Fibroblast of lung (primary cell): Measurements from ENCODE around the gene FAM193A. TPM values are rescaled to one million over a fixed set of nuclear protein-coding genes. Genes with fewer than 3 reads are reported as not detected.
"Not testable (repeated sequence)": the region's sequence is repeated elsewhere in the genome, so short reads cannot be mapped to it uniquely, and the experiment has no call there.

Experiments
- DNase-seq, 2 donors: peaks; one replicate each; pipeline versions ENCODE4 v3.0.0 to v3.0.0-alpha.2; 2010; ENCODE audit warnings: low read depth in 2 of 2
- H2AFZ ChIP-seq: 2 replicates; pipeline ENCODE4 v1.5.1; 2012; ENCODE audit warnings: low read length, control low read depth, inconsistent platforms
- H3K27ac ChIP-seq: 2 replicates; pipeline ENCODE4 v1.5.1; 2011; ENCODE audit warnings: low read length, control low read depth; ENCODE audit not compliant: insufficient read depth
- H3K27me3 ChIP-seq: 2 replicates; pipeline ENCODE4 v1.5.1; 2011; ENCODE audit warnings: mild to moderate bottlenecking, low read length; ENCODE audit not compliant: control insufficient read depth, insufficient read depth
- H3K36me3 ChIP-seq: 2 replicates; pipeline ENCODE4 v1.5.1; 2011; ENCODE audit warnings: low read length; ENCODE audit not compliant: control insufficient read depth, insufficient read depth
- H3K4me1 ChIP-seq: 2 replicates; pipeline ENCODE4 v1.5.1; 2011; ENCODE audit warnings: low read length; ENCODE audit not compliant: control insufficient read depth, insufficient read depth; ENCODE audit errors: extremely low read depth
- H3K4me2 ChIP-seq: 2 replicates; pipeline ENCODE4 v1.5.1; 2011; ENCODE audit warnings: low read length, control low read depth; ENCODE audit not compliant: insufficient read depth; ENCODE audit errors: extremely low read depth
- H3K4me3 ChIP-seq, 4 experiments: fragments of 200-600 bp in 1 of 4; sonication (generic) in 1 of 4; replicated peaks in 1 of 4; 2 replicates each; pipeline ENCODE4 v1.5.1; 2011 to 2016; ENCODE audit warnings: low read length in 4 of 4, low read depth in 3 of 4, mild to moderate bottlenecking in 3 of 4, control low read depth in 2 of 4, inconsistent platforms in 1 of 4, mixed read lengths in 1 of 4; ENCODE audit not compliant: insufficient read depth in 1 of 4; ENCODE audit errors: control extremely low read depth in 1 of 4
- H3K79me2 ChIP-seq: 2 replicates; pipeline ENCODE4 v1.5.1; 2012; ENCODE audit warnings: mild to moderate bottlenecking, low read length, inconsistent platforms; ENCODE audit not compliant: control insufficient read depth, insufficient read depth
- H3K9ac ChIP-seq: 2 replicates; pipeline ENCODE4 v1.5.1; 2011; ENCODE audit warnings: mild to moderate bottlenecking, low read length, control low read depth; ENCODE audit not compliant: insufficient read depth
- H3K9me3 ChIP-seq: 2 replicates; pipeline ENCODE4 v1.5.1; 2012; ENCODE audit warnings: low read depth, low read length; ENCODE audit not compliant: control insufficient read depth, insufficient read depth
- H4K20me1 ChIP-seq: 2 replicates; pipeline ENCODE4 v1.5.1; 2011; ENCODE audit warnings: low read length; ENCODE audit not compliant: control insufficient read depth, insufficient read depth; ENCODE audit errors: extremely low read depth
- CTCF ChIP-seq, 2 donors: IDR thresholded peaks in 1 of 2; conservative IDR thresholded peaks in 1 of 2; 1 replicate in 1 of 2; 2 replicates in 1 of 2; pipeline ENCODE4 v1.5.1; 2011 to 2012; ENCODE audit warnings: low read length in 2 of 2, control low read depth in 1 of 2, inconsistent platforms in 1 of 2, low read depth in 1 of 2, mild to moderate bottlenecking in 1 of 2
- EZH2 ChIP-seq: IDR thresholded peaks from 2 replicates; pipeline ENCODE4 v1.5.1; 2012; ENCODE audit warnings: low read length, control low read depth, mild to moderate bottlenecking; ENCODE audit errors: missing control alignments
- polyA plus RNA-seq, 2 donors: library from polyadenylated mRNA; depleted of rRNA in 1 of 2; stranded (reverse) in 1 of 2; unstranded in 1 of 2; fragments of >200 nt; gene quantifications; 2 replicates each; pipeline ENCODE4 v1.2.1, GENCODE V29; 2011 to 2012; ENCODE audit warnings: missing spikeins in 1 of 2
- total RNA-seq: library from RNA; depleted of rRNA; stranded (reverse); fragments of >200 nt; gene quantifications from 2 replicates; pipeline ENCODE4 v1.2.1, GENCODE V29; 2014

FAM193A gene
- total and polyA plus RNA-seq, 2 donors (not counting 1 experiment from before 2014, with no cell fraction given): 5.6 to 10.9 TPM

GRCh38 chr4:2591189-2591588 lies 54.7 kb downstream of the FAM193A start:
- Histone ChIP-seq H4K20me1 (no peaks in the 10 kb centered on the region), H3K4me1 (peaks cover 5% of the 10 kb centered on the region), H3K9me3 (no peaks in the 10 kb centered on the region), H3K36me3 (peaks cover under 1% of the 10 kb centered on the region), H2AFZ (no peak overlapping the region), H3K79me2 (peaks cover 84% of the 10 kb centered on the region), H3K27ac (no peak overlapping the region), H3K4me3 (no peak overlapping the region), H3K27me3 (no peaks in the 10 kb centered on the region), H3K4me2 (no peak overlapping the region), H3K9ac (no peak overlapping the region)
- peak; percentile 32 to 46 for DNase-seq
- TF ChIP-seq CTCF (conservative IDR thresholded peaks at IDR 0.05 in 1 of 2, IDR thresholded peaks at IDR 0.05 in 1 of 2; ENCODE audit: low read depth in 1 of 2, low read length in 2 of 2): no peak

- H3K36me3 ChIP-seq, H3K9me3 ChIP-seq, H3K4me2 ChIP-seq, H3K27ac ChIP-seq, H4K20me1 ChIP-seq, H3K9ac ChIP-seq, H3K4me1 ChIP-seq, H2AFZ ChIP-seq, DNase-seq, H3K27me3 ChIP-seq, H3K4me3 ChIP-seq: not testable (repeated sequence)
- peaks cover 81% of the 10 kb centered on the region for H3K79me2 ChIP-seq
These were observed 55.6 kb downstream of the FAM193A start for GRCh38 chr4:2592014-2592413.

GRCh38 chr4:2592572-2592971 lies 56.1 kb downstream of the FAM193A start:
- DNase-seq: no peak

More at GRCh38 chr4:2592572-2592971, 56.1 kb downstream of the FAM193A start:
- peaks cover 5% of the 10 kb centered on the region for H3K4me1 ChIP-seq
- no peak overlapping the region for H3K4me2 ChIP-seq
- peaks cover 2% of the 10 kb centered on the region for H3K36me3 ChIP-seq
- H3K27ac ChIP-seq: no peak overlapping the region
- H2AFZ ChIP-seq: no peak overlapping the region
- TF ChIP-seq CTCF (conservative IDR thresholded peaks at IDR 0.05 in 1 of 2, IDR thresholded peaks at IDR 0.05 in 1 of 2; ENCODE audit: low read depth in 1 of 2, low read length in 2 of 2): no peak
- no peak for TF ChIP-seq EZH2
- peaks cover 80% of the 10 kb centered on the region for H3K79me2 ChIP-seq
- H3K9me3 ChIP-seq: no peaks in the 10 kb centered on the region
- H3K4me3 ChIP-seq: no peak overlapping the region
- no peaks in the 10 kb centered on the region for H3K27me3 ChIP-seq
- H3K9ac ChIP-seq: no peak overlapping the region
- H4K20me1 ChIP-seq: no peaks in the 10 kb centered on the region
